SK-N-SH (cell line): Measurements from ENCODE around the gene FAM20B. TPM values are rescaled to one million over a fixed set of nuclear protein-coding genes. Genes with fewer than 3 reads are reported as not detected.
A peak's percentile ranks its signal among the peaks of the same experiment; 100 is the strongest.

Experiments
- CTCF ChIA-PET: fragments of 300-600, 350-600 bp; formaldehyde crosslinking; extraction: SDS; loops from one replicate; lab custom pipeline; 2021; lab: Yijun Ruan, JAX
- POLR2A ChIA-PET: fragments of 350-600 bp; sonication (Branson Sonifier 250); formaldehyde crosslinking; extraction: SDS; loops from one replicate; lab custom pipeline; 2020; ENCODE audit warnings: antibody characterized with exemption, inconsistent platforms; lab: Yijun Ruan, JAX
- DNase-seq: peaks from one replicate; pipeline ENCODE4 v3.0.0; 2012
- H2AFZ ChIP-seq: fragments of 200-600 bp; sonication (generic); 2 replicates; pipeline ENCODE4 v1.8.1; 2016; ENCODE audit warnings: antibody characterized with exemption, mild to moderate bottlenecking, low read depth
- H3F3A ChIP-seq: fragments of 200-600 bp; sonication (generic); replicated peaks from 2 replicates; pipeline ENCODE3; 2016; ENCODE audit warnings: antibody characterized with exemption, mild to moderate bottlenecking; ENCODE audit not compliant: insufficient read depth
- H3K27ac ChIP-seq, 2 experiments: fragments of 200-500 bp in 1 of 2; fragments of 200-600 bp in 1 of 2; sonication (Bioruptor generic) in 1 of 2; sonication (generic), shearing (Covaris generic) in 1 of 2; 2 replicates each; pipeline versions ENCODE4 v1.5.1 to v1.6.1; 2014 to 2016; ENCODE audit warnings: low read depth in 2 of 2, inconsistent platforms in 1 of 2, low read length in 1 of 2, mild to moderate bottlenecking in 1 of 2, mixed read lengths in 1 of 2
- H3K27me3 ChIP-seq: fragments of 200-600 bp; sonication (generic), shearing (Covaris generic); 2 replicates; pipeline ENCODE4 v1.6.1; 2016; ENCODE audit warnings: mixed run types; ENCODE audit not compliant: insufficient read depth
- H3K36me3 ChIP-seq, 2 experiments: fragments of 200-500 bp in 1 of 2; fragments of 200-600 bp in 1 of 2; sonication (Bioruptor generic) in 1 of 2; sonication (generic) in 1 of 2; replicated peaks in 1 of 2; 2 replicates each; pipeline versions ENCODE3 to v1.5.1; 2014 to 2016; ENCODE audit warnings: low read length in 1 of 2, mild to moderate bottlenecking in 1 of 2; ENCODE audit not compliant: insufficient read depth in 2 of 2, control insufficient read depth in 1 of 2
- H3K4me1 ChIP-seq, 2 experiments: fragments of 200-500 bp in 1 of 2; fragments of 200-600 bp in 1 of 2; sonication (Bioruptor generic) in 1 of 2; sonication (generic), shearing (Covaris generic) in 1 of 2; 2 replicates each; pipeline versions ENCODE4 v1.5.1 to v1.6.1; 2014 to 2016; ENCODE audit warnings: low read depth in 1 of 2, low read length in 1 of 2, mixed run types in 1 of 2; ENCODE audit not compliant: insufficient read depth in 2 of 2, control insufficient read depth in 1 of 2
- H3K4me2 ChIP-seq: fragments of 200-600 bp; sonication (generic), shearing (Covaris generic); 2 replicates; pipeline ENCODE4 v1.6.1; 2017; ENCODE audit warnings: mixed run types
- H3K4me3 ChIP-seq, 2 experiments: fragments of 200-500 bp in 1 of 2; fragments of 200-600 bp in 1 of 2; sonication (Bioruptor generic) in 1 of 2; sonication (generic), shearing (Covaris generic) in 1 of 2; 2 replicates each; pipeline versions ENCODE4 v1.5.1 to v1.8.1; 2014 to 2016; ENCODE audit warnings: low read depth in 2 of 2, inconsistent platforms in 1 of 2, low read length in 1 of 2, mild to moderate bottlenecking in 1 of 2, mixed read lengths in 1 of 2, moderate library complexity in 1 of 2
- H3K79me2 ChIP-seq: fragments of 200-600 bp; sonication (generic); 2 replicates; pipeline ENCODE4 v1.8.1; 2017; ENCODE audit warnings: mild to moderate bottlenecking; ENCODE audit not compliant: insufficient read depth
- H3K9ac ChIP-seq: fragments of 200-600 bp; sonication (generic); 2 replicates; pipeline ENCODE4 v1.6.1; 2017; ENCODE audit warnings: mixed run types
- H3K9me2 ChIP-seq: fragments of 200-600 bp; sonication (generic); 2 replicates; pipeline ENCODE4 v1.6.1; 2017; ENCODE audit warnings: mixed run types
- H3K9me3 ChIP-seq: fragments of 200-600 bp; sonication (generic); 2 replicates; pipeline ENCODE4 v1.6.1; 2017; ENCODE audit warnings: mixed run types, mild to moderate bottlenecking, moderate library complexity
- H4K20me1 ChIP-seq: fragments of 200-600 bp; sonication (generic); 2 replicates; pipeline ENCODE4 v1.6.1; 2017; ENCODE audit warnings: mild to moderate bottlenecking, mixed run types; ENCODE audit not compliant: insufficient read depth
- FOSL2 ChIP-seq: IDR thresholded peaks from 2 replicates; pipeline ENCODE4 v1.4.0; 2012; ENCODE audit warnings: low read depth, mild to moderate bottlenecking, moderate library complexity, borderline replicate concordance
- FOXJ3 ChIP-seq: sonication (generic); formaldehyde crosslinking; IDR thresholded peaks from 2 replicates; pipeline ENCODE4 v1.5.1; 2020; ENCODE audit warnings: mild to moderate bottlenecking, missing genetic modification reagents
- GABPA ChIP-seq: IDR thresholded peaks from 2 replicates; pipeline ENCODE4 v1.4.0; 2012; ENCODE audit warnings: low read depth, mild to moderate bottlenecking
- JUND ChIP-seq: IDR thresholded peaks from 2 replicates; pipeline ENCODE4 v1.4.0; 2012
- NFIC ChIP-seq: IDR thresholded peaks from 2 replicates; pipeline ENCODE4 v1.4.0; 2012; ENCODE audit warnings: borderline replicate concordance
- RCOR1 ChIP-seq: fragments of 150-350 bp; IDR thresholded peaks from 2 replicates; pipeline ENCODE4 v1.6.1; 2017; ENCODE audit warnings: antibody characterized with exemption, low read length
- RFX5 ChIP-seq: IDR thresholded peaks from 2 replicates; pipeline ENCODE4 v1.6.1; 2012; ENCODE audit warnings: mild to moderate bottlenecking, improper control_type of control experiment, low read length
- RXRA ChIP-seq: IDR thresholded peaks from 2 replicates; pipeline ENCODE4 v1.4.0; 2012; ENCODE audit warnings: low read depth, mild to moderate bottlenecking, borderline replicate concordance
- SIN3A ChIP-seq: IDR thresholded peaks from 2 replicates; pipeline ENCODE4 v1.6.1; 2012; ENCODE audit warnings: low read depth, mild to moderate bottlenecking, low read length, moderate library complexity, borderline replicate concordance
- TAF1 ChIP-seq: IDR thresholded peaks from 2 replicates; pipeline ENCODE4 v1.6.1; 2012; ENCODE audit warnings: low read depth, mild to moderate bottlenecking, low read length, moderate library complexity, borderline replicate concordance
- YY1 ChIP-seq: IDR thresholded peaks from 2 replicates; pipeline ENCODE4 v1.4.0; 2012; ENCODE audit warnings: low read depth, mild to moderate bottlenecking
- WGBS: methylation state at CpG from one replicate; pipeline ENCODE4 v1.1.6; 2017; ENCODE audit warnings: low lambda C conversion rate; 5-methylcytosine and 5-hydroxymethylcytosine counted together
- polyA plus RNA-seq, 3 experiments: library from polyadenylated mRNA; depleted of rRNA; stranded (reverse); fragments of >200 nt; gene quantifications; 2 replicates each; pipeline ENCODE4 v1.2.3, GENCODE V29; 2012
- TF ChIP-seq, protein P1 (sequence below): IDR thresholded peaks from 2 replicates; pipeline ENCODE4 v1.4.0; 2012; ENCODE audit warnings: low read depth, borderline replicate concordance
- TF ChIP-seq, protein P2 (sequence below): fragments of 200-600 bp; sonication (generic); IDR thresholded peaks from 2 replicates; pipeline ENCODE4 v1.6.1; 2017; ENCODE audit warnings: antibody characterized with exemption, mild to moderate bottlenecking, moderate library complexity
- TF ChIP-seq, protein P3 (sequence below): IDR thresholded peaks from 2 replicates; pipeline ENCODE4 v1.6.1; 2012; ENCODE audit warnings: mild to moderate bottlenecking, low read depth, low read length, moderate library complexity
- TF ChIP-seq, protein P4 (sequence below): IDR thresholded peaks from 2 replicates; pipeline ENCODE4 v1.4.0; 2012; ENCODE audit warnings: low read depth
- TF ChIP-seq, protein P5 (sequence below): fragments of 150-350 bp; IDR thresholded peaks from 2 replicates; pipeline ENCODE4 v1.6.1; 2016; ENCODE audit warnings: mild to moderate bottlenecking, low read depth, low read length
- TF ChIP-seq, protein P6 (sequence below): IDR thresholded peaks from 2 replicates; pipeline ENCODE4; 2012

The FAM20B gene
- polyA plus RNA-seq, 1 of the 3 experiments (the other 2 are of a cell fraction), result 14.9 TPM

DNA sequence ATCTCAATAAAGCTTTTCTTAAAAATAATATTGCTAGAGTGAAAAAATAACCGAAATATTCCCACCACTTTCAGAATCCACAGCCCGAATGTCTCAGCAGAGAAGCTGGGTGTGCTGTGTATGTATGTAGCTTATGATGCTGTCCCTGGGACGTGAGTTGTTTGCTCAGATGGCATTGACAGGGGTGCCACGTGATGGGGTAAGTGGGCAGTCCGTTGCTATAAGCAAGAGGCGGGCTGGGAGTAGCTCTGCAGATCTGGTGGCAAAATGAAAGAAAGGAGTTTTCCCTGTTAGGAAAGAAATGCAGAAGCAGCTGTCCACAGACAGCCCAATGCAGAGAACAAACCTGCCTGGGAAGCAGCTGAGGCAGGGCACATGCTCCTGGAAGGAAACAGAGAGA, 3.8 kb upstream of the FAM20B start:
- no peaks in the 10 kb centered on the region for H3K27me3 ChIP-seq
- no peak overlapping the region for H2AFZ ChIP-seq
- H3K4me1 ChIP-seq, result peaks cover 8 to 18% of the 10 kb centered on the region in 2 experiments; a peak in 3 of 4 replicates
- H3K4me2 ChIP-seq, result peak overlapping the region; percentile 30; the same call in 1 of the 2 replicates
- no peaks in the 10 kb centered on the region for H4K20me1 ChIP-seq
- H3K27ac ChIP-seq, result no peak overlapping the region
- POLR2A ChIA-PET, result no interaction called here
- WGBS, result 38% methylated on average over 6 of the region's 6 CpGs
- no peak overlapping the region for H3K4me3 ChIP-seq
- no peaks in the 10 kb centered on the region for H3K9me2 ChIP-seq
- DNase-seq, result peak; percentile 35
- peaks cover 5% of the 10 kb centered on the region for H3F3A ChIP-seq
- no peak overlapping the region for H3K9ac ChIP-seq
- TF ChIP-seq TAF1 (no peak), FOSL2 (no peak)
- TF ChIP-seq, protein P1, sequence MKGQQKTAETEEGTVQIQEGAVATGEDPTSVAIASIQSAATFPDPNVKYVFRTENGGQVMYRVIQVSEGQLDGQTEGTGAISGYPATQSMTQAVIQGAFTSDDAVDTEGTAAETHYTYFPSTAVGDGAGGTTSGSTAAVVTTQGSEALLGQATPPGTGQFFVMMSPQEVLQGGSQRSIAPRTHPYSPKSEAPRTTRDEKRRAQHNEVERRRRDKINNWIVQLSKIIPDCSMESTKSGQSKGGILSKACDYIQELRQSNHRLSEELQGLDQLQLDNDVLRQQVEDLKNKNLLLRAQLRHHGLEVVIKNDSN, result peak; percentile 69; the same call in 1 of the 2 replicates
- H3K36me3 ChIP-seq, result no peaks in the 10 kb centered on the region
- CTCF ChIA-PET, result interaction anchor here (0.6 to 3.0 kb wide), 4 partner anchors 19 to 803 kb away, joined by 3 to 17 read pairs (median 4); no protein-coding TSS in a partner anchor
- no peaks in the 10 kb centered on the region for H3K9me3 ChIP-seq
- H3K79me2 ChIP-seq, result peaks cover 7% of the 10 kb centered on the region; the same call in 1 of the 2 replicates

DNA sequence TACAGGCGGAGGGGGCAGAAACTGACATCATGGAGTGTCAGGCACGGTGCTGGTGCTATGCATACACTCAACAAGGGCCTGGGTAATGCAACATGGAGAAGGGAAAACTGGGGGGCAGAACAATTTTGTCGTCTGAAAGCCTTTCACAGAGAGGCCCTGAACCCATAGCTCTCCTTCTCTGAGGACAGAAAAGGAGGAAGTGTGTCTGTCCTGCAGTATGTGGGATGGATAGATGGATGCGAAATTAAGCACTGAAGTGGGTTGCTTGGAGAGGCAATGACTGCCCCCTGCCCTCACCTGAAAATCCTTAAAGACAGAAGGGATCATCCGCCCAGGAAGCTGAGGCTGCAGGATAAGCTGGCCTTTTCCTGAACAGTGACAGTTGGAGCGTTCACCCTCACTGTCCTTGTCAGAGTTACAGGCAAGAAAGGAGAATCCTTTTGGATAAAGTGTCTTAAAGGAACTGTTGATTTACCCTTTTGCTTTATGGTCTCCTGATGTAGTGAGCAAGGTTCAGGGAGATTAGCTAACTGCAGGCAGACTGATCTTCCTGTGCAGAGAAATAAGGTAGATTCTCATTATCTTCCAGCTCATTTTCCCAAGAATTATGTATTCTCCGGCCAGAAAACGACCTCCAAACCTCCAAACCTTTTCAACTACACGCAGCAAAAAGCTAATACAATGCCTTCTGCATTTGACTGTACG, 1.6 kb upstream of the FAM20B start:
- no peak overlapping the region for H3K9ac ChIP-seq
- H3K36me3 ChIP-seq, result no peaks in the 10 kb centered on the region
- no peak overlapping the region for H2AFZ ChIP-seq
- H3K4me1 ChIP-seq, result peaks cover 10 to 18% of the 10 kb centered on the region in 2 experiments; a peak in 3 of 4 replicates
- H4K20me1 ChIP-seq, result no peaks in the 10 kb centered on the region
- no peak overlapping the region for H3K4me3 ChIP-seq
- TF ChIP-seq RCOR1, result no peak
- TF ChIP-seq FOXJ3 (CRISPR knock-in tag), result no peak
- TF ChIP-seq, protein P2, sequence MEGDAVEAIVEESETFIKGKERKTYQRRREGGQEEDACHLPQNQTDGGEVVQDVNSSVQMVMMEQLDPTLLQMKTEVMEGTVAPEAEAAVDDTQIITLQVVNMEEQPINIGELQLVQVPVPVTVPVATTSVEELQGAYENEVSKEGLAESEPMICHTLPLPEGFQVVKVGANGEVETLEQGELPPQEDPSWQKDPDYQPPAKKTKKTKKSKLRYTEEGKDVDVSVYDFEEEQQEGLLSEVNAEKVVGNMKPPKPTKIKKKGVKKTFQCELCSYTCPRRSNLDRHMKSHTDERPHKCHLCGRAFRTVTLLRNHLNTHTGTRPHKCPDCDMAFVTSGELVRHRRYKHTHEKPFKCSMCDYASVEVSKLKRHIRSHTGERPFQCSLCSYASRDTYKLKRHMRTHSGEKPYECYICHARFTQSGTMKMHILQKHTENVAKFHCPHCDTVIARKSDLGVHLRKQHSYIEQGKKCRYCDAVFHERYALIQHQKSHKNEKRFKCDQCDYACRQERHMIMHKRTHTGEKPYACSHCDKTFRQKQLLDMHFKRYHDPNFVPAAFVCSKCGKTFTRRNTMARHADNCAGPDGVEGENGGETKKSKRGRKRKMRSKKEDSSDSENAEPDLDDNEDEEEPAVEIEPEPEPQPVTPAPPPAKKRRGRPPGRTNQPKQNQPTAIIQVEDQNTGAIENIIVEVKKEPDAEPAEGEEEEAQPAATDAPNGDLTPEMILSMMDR, result no peak
- TF ChIP-seq RFX5, result no peak
- TF ChIP-seq, protein P3, sequence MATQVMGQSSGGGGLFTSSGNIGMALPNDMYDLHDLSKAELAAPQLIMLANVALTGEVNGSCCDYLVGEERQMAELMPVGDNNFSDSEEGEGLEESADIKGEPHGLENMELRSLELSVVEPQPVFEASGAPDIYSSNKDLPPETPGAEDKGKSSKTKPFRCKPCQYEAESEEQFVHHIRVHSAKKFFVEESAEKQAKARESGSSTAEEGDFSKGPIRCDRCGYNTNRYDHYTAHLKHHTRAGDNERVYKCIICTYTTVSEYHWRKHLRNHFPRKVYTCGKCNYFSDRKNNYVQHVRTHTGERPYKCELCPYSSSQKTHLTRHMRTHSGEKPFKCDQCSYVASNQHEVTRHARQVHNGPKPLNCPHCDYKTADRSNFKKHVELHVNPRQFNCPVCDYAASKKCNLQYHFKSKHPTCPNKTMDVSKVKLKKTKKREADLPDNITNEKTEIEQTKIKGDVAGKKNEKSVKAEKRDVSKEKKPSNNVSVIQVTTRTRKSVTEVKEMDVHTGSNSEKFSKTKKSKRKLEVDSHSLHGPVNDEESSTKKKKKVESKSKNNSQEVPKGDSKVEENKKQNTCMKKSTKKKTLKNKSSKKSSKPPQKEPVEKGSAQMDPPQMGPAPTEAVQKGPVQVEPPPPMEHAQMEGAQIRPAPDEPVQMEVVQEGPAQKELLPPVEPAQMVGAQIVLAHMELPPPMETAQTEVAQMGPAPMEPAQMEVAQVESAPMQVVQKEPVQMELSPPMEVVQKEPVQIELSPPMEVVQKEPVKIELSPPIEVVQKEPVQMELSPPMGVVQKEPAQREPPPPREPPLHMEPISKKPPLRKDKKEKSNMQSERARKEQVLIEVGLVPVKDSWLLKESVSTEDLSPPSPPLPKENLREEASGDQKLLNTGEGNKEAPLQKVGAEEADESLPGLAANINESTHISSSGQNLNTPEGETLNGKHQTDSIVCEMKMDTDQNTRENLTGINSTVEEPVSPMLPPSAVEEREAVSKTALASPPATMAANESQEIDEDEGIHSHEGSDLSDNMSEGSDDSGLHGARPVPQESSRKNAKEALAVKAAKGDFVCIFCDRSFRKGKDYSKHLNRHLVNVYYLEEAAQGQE, result no peak
- no peak for TF ChIP-seq YY1
- TF ChIP-seq, protein P4, sequence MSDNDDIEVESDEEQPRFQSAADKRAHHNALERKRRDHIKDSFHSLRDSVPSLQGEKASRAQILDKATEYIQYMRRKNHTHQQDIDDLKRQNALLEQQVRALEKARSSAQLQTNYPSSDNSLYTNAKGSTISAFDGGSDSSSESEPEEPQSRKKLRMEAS, result no peak
- TF ChIP-seq SIN3A, result no peak
- TF ChIP-seq RXRA, result no peak
- TF ChIP-seq, protein P5, sequence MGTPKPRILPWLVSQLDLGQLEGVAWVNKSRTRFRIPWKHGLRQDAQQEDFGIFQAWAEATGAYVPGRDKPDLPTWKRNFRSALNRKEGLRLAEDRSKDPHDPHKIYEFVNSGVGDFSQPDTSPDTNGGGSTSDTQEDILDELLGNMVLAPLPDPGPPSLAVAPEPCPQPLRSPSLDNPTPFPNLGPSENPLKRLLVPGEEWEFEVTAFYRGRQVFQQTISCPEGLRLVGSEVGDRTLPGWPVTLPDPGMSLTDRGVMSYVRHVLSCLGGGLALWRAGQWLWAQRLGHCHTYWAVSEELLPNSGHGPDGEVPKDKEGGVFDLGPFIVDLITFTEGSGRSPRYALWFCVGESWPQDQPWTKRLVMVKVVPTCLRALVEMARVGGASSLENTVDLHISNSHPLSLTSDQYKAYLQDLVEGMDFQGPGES, result no peak
- TF ChIP-seq GABPA, result no peak
- TF ChIP-seq NFIC, result no peak
- TF ChIP-seq, protein P6, sequence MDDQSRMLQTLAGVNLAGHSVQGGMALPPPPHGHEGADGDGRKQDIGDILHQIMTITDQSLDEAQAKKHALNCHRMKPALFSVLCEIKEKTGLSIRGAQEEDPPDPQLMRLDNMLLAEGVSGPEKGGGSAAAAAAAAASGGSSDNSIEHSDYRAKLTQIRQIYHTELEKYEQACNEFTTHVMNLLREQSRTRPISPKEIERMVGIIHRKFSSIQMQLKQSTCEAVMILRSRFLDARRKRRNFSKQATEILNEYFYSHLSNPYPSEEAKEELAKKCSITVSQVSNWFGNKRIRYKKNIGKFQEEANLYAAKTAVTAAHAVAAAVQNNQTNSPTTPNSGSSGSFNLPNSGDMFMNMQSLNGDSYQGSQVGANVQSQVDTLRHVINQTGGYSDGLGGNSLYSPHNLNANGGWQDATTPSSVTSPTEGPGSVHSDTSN, result no peak
- no peak for TF ChIP-seq JUND
- 73% methylated on average over 10 of the region's 10 CpGs for WGBS
- no peaks in the 10 kb centered on the region for H3K9me2 ChIP-seq
- ChIA-PET CTCF (interaction anchor here (0.6 to 1.8 kb wide), 5 partner anchors 15 to 482 kb away, joined by 3 to 11 read pairs (median 3); no protein-coding TSS in a partner anchor), POLR2A (no interaction called here)
- H3K4me2 ChIP-seq, result no peak overlapping the region
- DNase-seq, result no peak
- peaks cover 29% of the 10 kb centered on the region for H3K79me2 ChIP-seq
- H3K9me3 ChIP-seq, result no peaks in the 10 kb centered on the region
- no peaks in the 10 kb centered on the region for H3K27me3 ChIP-seq
- H3K27ac ChIP-seq, result no peak overlapping the region
- peaks cover 4% of the 10 kb centered on the region for H3F3A ChIP-seq
